ENCODE results near the gene SVIL.
"Not testable (repeated sequence)": the region's sequence is repeated elsewhere in the genome, so short reads cannot be mapped to it uniquely, and the experiment has no call there.

SVIL gene

GRCh38 chr10:29471544-29471859 is 163.3 kb downstream of the SVIL start:
- Histone ChIP-seq H3K36me3 (peaks cover 24% of the 10 kb centered on the region), H3K4me1 (no peaks in the 10 kb centered on the region), H3K27me3 (no peaks in the 10 kb centered on the region), H3K9me3 (no peaks in the 10 kb centered on the region), H3K4me3 (ENCODE audit: low read depth, low read length) (no peak overlapping the region)
- TF ChIP-seq, protein P1, sequence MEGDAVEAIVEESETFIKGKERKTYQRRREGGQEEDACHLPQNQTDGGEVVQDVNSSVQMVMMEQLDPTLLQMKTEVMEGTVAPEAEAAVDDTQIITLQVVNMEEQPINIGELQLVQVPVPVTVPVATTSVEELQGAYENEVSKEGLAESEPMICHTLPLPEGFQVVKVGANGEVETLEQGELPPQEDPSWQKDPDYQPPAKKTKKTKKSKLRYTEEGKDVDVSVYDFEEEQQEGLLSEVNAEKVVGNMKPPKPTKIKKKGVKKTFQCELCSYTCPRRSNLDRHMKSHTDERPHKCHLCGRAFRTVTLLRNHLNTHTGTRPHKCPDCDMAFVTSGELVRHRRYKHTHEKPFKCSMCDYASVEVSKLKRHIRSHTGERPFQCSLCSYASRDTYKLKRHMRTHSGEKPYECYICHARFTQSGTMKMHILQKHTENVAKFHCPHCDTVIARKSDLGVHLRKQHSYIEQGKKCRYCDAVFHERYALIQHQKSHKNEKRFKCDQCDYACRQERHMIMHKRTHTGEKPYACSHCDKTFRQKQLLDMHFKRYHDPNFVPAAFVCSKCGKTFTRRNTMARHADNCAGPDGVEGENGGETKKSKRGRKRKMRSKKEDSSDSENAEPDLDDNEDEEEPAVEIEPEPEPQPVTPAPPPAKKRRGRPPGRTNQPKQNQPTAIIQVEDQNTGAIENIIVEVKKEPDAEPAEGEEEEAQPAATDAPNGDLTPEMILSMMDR (IDR thresholded peaks at IDR 0.05; ENCODE audit: low read depth, low read length) = no peak
- no peak for DNase-seq

DNA sequence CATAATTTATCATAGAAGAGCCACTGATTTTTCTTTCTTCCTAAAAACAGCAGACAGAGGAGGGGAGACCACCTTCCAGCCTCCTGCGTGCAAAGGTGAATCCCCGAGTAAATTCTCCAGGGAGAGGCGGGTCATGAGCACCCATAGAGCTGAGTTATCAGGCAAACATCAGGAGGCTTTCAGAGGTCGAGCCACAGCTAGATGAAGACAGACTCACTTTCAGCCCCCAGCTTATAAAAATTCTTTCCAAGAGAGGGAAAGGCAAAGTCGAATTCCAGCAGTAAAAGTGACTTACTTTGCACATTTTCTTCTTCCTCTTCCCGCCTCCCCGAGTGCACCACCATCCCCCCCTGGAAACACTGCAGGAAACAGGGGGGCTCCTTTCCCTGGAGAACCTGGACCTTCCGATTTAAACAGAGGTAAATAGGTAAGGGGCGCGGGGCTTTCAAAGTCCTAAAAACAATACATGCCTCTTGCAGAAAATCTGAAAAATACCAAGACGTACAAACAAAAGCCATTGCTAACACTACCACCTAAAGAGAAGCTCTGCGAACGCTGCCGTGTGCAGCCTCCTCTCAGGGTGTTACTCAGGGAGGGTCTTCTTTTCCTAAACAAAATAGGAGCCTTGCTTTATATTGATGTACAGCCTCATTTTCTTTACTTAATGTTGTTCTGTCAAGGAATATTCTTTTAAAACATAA is 163.8 kb downstream of the SVIL start:
- Histone ChIP-seq H3K4me1 (no peaks in the 10 kb centered on the region), H3K27me3 (no peaks in the 10 kb centered on the region), H3K4me3 (ENCODE audit: low read depth, low read length) (no peak overlapping the region), H3K9me3 (no peaks in the 10 kb centered on the region), H3K36me3 (peaks cover 24% of the 10 kb centered on the region)
- DNase-seq = no peak
- TF ChIP-seq, protein P1 (IDR thresholded peaks at IDR 0.05; ENCODE audit: low read depth, low read length) = no peak

- Histone ChIP-seq H3K4me1 (no peaks in the 10 kb centered on the region), H3K9me3 (no peaks in the 10 kb centered on the region), H3K27me3 (no peaks in the 10 kb centered on the region), H3K4me3 (ENCODE audit: low read depth, low read length) (no peak overlapping the region), H3K36me3 (peaks cover 24% of the 10 kb centered on the region)
- DNase-seq = peak; percentile 57
- TF ChIP-seq, protein P1 (IDR thresholded peaks at IDR 0.05; ENCODE audit: low read depth, low read length) = peak; percentile 59
Measured at GRCh38 chr10:29470355-29470705, 164.4 kb downstream of the SVIL start.

GRCh38 chr10:29469481-29470354 is 165.1 kb downstream of the SVIL start:
- H3K9me3 ChIP-seq = no peaks in the 10 kb centered on the region
- H3K27me3 ChIP-seq = no peaks in the 10 kb centered on the region
- peaks cover 27% of the 10 kb centered on the region for H3K36me3 ChIP-seq
- TF ChIP-seq, protein P1 (IDR thresholded peaks at IDR 0.05; ENCODE audit: low read depth, low read length) = no peak
- H3K4me1 ChIP-seq = no peaks in the 10 kb centered on the region
- no peak for DNase-seq
- no peak overlapping the region for H3K4me3 ChIP-seq (ENCODE audit: low read depth, low read length)

DNA sequence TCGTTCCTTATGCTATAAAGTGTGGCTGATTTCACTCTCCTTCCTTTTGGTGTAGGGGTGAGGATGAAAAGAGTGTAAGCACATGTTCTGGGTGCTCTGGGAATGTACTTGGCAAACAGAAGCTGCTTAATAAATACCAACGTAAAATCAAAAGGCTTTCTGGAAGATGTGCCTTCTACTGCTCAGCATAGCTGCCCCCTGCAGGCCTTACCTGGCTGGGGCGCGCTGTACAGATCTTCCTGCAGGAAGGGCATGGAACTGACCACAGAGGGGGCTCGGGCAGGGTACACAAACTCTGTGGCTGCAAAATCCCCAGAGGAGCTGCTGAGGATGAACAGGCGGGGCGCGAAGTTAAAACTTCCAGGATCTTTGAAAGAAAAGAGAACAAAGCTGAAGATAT is 169.4 kb downstream of the SVIL start:
- peaks cover 26% of the 10 kb centered on the region for H3K36me3 ChIP-seq
- TF ChIP-seq, protein P1 (IDR thresholded peaks at IDR 0.05; ENCODE audit: low read depth, low read length) = peak; percentile 40; the same call in 1 of the 2 replicates
- no peaks in the 10 kb centered on the region for H3K4me1 ChIP-seq
- H3K4me3 ChIP-seq (ENCODE audit: low read depth, low read length) = no peak overlapping the region
- no peaks in the 10 kb centered on the region; the same call in 1 of the 2 replicates for H3K9me3 ChIP-seq
- DNase-seq = no peak
- H3K27me3 ChIP-seq = no peaks in the 10 kb centered on the region

DNA sequence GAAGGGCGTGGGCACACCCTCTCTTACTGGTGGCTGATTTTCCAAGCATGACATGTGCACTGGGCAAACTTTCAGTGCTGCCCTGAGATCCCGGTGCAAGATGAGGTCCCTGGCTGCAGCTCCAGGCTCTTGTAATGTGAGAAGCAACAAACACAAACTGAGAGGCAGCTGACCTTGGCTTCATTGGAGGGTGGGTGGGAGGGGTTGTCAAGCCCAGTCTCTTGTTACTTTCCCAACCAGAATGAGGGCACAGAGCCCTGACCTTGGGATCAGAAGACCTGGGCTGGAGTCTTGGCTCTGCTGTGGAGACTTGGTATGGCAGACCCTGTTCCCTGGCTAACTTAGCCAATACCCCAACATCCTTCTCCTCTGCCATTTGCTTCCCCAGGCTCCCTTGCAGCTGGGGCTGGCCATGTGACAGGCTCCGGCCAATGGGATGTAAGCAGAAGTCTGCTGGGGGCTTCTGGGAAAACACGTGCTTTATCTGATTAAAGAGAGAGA is 170.1 kb downstream of the SVIL start:
- not testable (repeated sequence) for H3K4me1 ChIP-seq; H3K27me3 ChIP-seq; H3K9me3 ChIP-seq; H3K4me3 ChIP-seq (ENCODE audit: low read depth, low read length); DNase-seq
- peaks cover 27% of the 10 kb centered on the region for H3K36me3 ChIP-seq
